ENCODE results near the gene PLEKHA5.

PLEKHA5 gene

GRCh38 chr12:19148860-19149259, 19.3 kb downstream of the PLEKHA5 start:
- Histone ChIP-seq H3K36me3 (ENCODE audit: control insufficient read depth, insufficient read depth, low read length) (peaks cover 51% of the 10 kb centered on the region), H3K4me3 (ENCODE audit: extremely low read depth, insufficient read depth, low read length, poor library complexity, severe bottlenecking) (no peak overlapping the region), H3K9me3 (ENCODE audit: control insufficient read depth, low read length) (no peaks in the 10 kb centered on the region), H3K4me1 (ENCODE audit: control insufficient read depth, insufficient read depth, low read length, poor library complexity, severe bottlenecking) (peaks cover 9% of the 10 kb centered on the region), H3K27ac (ENCODE audit: low read depth, low read length, severe bottlenecking) (no peak overlapping the region)

DNA sequence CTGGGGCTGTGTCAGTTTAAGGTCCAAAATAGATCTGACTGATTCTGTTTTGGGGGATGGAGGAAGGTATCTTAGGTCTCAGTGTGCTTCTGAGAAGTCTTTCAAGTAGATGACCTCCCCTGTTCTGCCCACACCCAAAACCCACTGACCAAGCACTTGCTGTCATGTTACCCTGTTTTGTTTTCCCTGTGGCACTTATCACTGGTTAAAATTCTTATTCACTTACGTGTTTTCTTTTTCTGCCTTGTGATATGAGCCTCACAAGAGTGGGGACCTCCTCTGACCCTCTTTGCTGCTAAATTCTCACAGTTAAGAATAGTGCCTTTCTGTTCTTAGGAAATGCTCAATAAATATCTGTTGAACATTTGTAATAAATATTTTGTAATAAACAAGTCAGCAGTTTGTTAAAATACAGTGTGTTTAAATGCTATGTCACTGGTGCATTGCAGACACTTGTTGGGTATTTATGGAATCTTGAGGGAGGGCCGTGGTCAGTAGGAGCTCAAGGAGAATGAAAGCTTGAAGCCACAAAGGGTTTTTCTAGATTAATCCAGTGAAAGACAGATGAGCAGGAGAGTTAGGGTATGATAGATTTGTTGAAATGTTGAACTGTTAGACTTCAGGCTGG, 20.9 kb downstream of the PLEKHA5 start:
- H3K36me3 ChIP-seq (ENCODE audit: control insufficient read depth, insufficient read depth, low read length): peaks cover 46% of the 10 kb centered on the region
- 86 to 95% methylated on average over 2 of the region's 2 CpGs for WGBS, 2 experiments (ENCODE audit: insufficient coverage in 2 of 2)
- H3K27ac ChIP-seq (ENCODE audit: low read depth, low read length, severe bottlenecking): no peak overlapping the region
- H3K4me3 ChIP-seq (ENCODE audit: extremely low read depth, insufficient read depth, low read length, poor library complexity, severe bottlenecking): no peak overlapping the region
- peaks cover 9% of the 10 kb centered on the region for H3K4me1 ChIP-seq (ENCODE audit: control insufficient read depth, insufficient read depth, low read length, poor library complexity, severe bottlenecking)
- H3K9me3 ChIP-seq (ENCODE audit: control insufficient read depth, low read length): no peaks in the 10 kb centered on the region

- WGBS, 2 experiments (ENCODE audit: insufficient coverage in 2 of 2): 80 to 83% methylated on average over 1 of the region's 1 CpG
- Histone ChIP-seq H3K36me3 (ENCODE audit: control insufficient read depth, insufficient read depth, low read length) (peaks cover 40% of the 10 kb centered on the region), H3K9me3 (ENCODE audit: control insufficient read depth, low read length) (no peaks in the 10 kb centered on the region), H3K4me3 (ENCODE audit: extremely low read depth, insufficient read depth, low read length, poor library complexity, severe bottlenecking) (no peak overlapping the region), H3K27ac (ENCODE audit: low read depth, low read length, severe bottlenecking) (no peak overlapping the region), H3K4me1 (ENCODE audit: control insufficient read depth, insufficient read depth, low read length, poor library complexity, severe bottlenecking) (peaks cover 15% of the 10 kb centered on the region)
These were observed 21.8 kb downstream of the PLEKHA5 start for GRCh38 chr12:19151298-19151697.

DNA sequence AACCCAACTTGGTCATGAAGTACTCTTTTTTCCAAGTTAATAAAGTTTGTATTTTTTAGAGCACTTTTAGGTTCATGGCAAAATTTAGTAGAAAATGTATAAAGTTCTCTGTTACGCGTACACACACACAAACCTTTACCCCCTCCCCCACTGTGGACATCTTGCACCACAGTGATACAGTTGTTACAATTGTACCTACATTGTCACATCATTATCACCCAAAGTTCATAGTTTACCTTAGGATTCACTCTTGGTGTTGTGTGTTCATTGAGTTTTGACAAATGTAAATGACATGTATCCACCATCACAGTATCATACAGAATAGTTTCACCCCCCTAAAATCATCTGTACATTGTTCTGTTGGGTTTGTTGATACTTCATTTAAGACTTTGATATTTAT, 23.9 kb downstream of the PLEKHA5 start:
- WGBS, 2 experiments (ENCODE audit: insufficient coverage in 2 of 2): no CpG with 5 or more reads among the region's 2 CpGs
- Histone ChIP-seq H3K27ac (ENCODE audit: low read depth, low read length, severe bottlenecking) (no peak overlapping the region), H3K36me3 (ENCODE audit: control insufficient read depth, insufficient read depth, low read length) (peaks cover 36% of the 10 kb centered on the region), H3K4me3 (ENCODE audit: extremely low read depth, insufficient read depth, low read length, poor library complexity, severe bottlenecking) (no peak overlapping the region), H3K9me3 (ENCODE audit: control insufficient read depth, low read length) (no peaks in the 10 kb centered on the region), H3K4me1 (ENCODE audit: control insufficient read depth, insufficient read depth, low read length, poor library complexity, severe bottlenecking) (peaks cover 15% of the 10 kb centered on the region)

- H3K36me3 ChIP-seq (ENCODE audit: control insufficient read depth, insufficient read depth, low read length): peaks cover 24% of the 10 kb centered on the region
- H3K4me1 ChIP-seq (ENCODE audit: control insufficient read depth, insufficient read depth, low read length, poor library complexity, severe bottlenecking): peaks cover 15% of the 10 kb centered on the region
- H3K9me3 ChIP-seq (ENCODE audit: control insufficient read depth, low read length): no peaks in the 10 kb centered on the region
- 83% methylated on average over 1 of the region's 2 CpGs; no CpG with 5 or more reads in 1 of the 2 experiments for WGBS, 2 experiments (ENCODE audit: insufficient coverage in 2 of 2)
- H3K27ac ChIP-seq (ENCODE audit: low read depth, low read length, severe bottlenecking): no peak overlapping the region
- H3K4me3 ChIP-seq (ENCODE audit: extremely low read depth, insufficient read depth, low read length, poor library complexity, severe bottlenecking): no peak overlapping the region
These were observed 25.2 kb downstream of the PLEKHA5 start for GRCh38 chr12:19154686-19155085.

GRCh38 chr12:19155981-19156734, 26.6 kb downstream of the PLEKHA5 start:
- Histone ChIP-seq H3K4me1 (ENCODE audit: control insufficient read depth, insufficient read depth, low read length, poor library complexity, severe bottlenecking) (peaks cover 7% of the 10 kb centered on the region), H3K27ac (ENCODE audit: low read depth, low read length, severe bottlenecking) (no peak overlapping the region), H3K36me3 (ENCODE audit: control insufficient read depth, insufficient read depth, low read length) (peaks cover 11% of the 10 kb centered on the region), H3K4me3 (ENCODE audit: extremely low read depth, insufficient read depth, low read length, poor library complexity, severe bottlenecking) (no peak overlapping the region), H3K9me3 (ENCODE audit: control insufficient read depth, low read length) (no peaks in the 10 kb centered on the region)
- 96 to 100% methylated on average over 1 to 3 of the region's 5 CpGs for WGBS, 2 experiments (ENCODE audit: insufficient coverage in 2 of 2)

DNA sequence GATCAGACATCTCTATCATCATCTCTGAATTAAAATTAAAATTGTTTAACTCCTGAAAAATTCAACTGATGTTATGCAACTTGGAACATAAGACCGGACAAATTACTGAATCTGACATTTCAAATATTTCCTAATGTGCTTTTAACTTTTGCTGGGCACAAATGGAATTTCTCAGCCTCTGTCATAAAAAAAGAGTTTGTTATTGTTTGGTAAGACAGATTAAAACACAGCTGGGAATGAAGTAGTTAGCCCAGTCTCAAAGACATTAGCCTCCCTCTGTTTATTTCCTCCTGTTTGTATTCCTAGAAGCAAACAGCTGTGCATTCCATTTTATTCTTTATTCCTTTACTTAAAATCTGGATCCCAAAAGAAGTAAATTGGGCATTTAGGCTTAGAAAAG, 29.4 kb downstream of the PLEKHA5 start:
- WGBS, 2 experiments (ENCODE audit: insufficient coverage in 2 of 2): 63% methylated on average over 1 of the region's 1 CpG; no CpG with 5 or more reads in 1 of the 2 experiments
- Histone ChIP-seq H3K9me3 (ENCODE audit: control insufficient read depth, low read length) (no peaks in the 10 kb centered on the region), H3K4me1 (ENCODE audit: control insufficient read depth, insufficient read depth, low read length, poor library complexity, severe bottlenecking) (peaks cover 6% of the 10 kb centered on the region), H3K36me3 (ENCODE audit: control insufficient read depth, insufficient read depth, low read length) (no peaks in the 10 kb centered on the region), H3K27ac (ENCODE audit: low read depth, low read length, severe bottlenecking) (no peak overlapping the region), H3K4me3 (ENCODE audit: extremely low read depth, insufficient read depth, low read length, poor library complexity, severe bottlenecking) (no peak overlapping the region)

GRCh38 chr12:19161216-19161615, 31.7 kb downstream of the PLEKHA5 start:
- Histone ChIP-seq H3K4me3 (ENCODE audit: extremely low read depth, insufficient read depth, low read length, poor library complexity, severe bottlenecking) (no peak overlapping the region), H3K9me3 (ENCODE audit: control insufficient read depth, low read length) (no peaks in the 10 kb centered on the region), H3K27ac (ENCODE audit: low read depth, low read length, severe bottlenecking) (no peak overlapping the region), H3K4me1 (ENCODE audit: control insufficient read depth, insufficient read depth, low read length, poor library complexity, severe bottlenecking) (no peaks in the 10 kb centered on the region), H3K36me3 (ENCODE audit: control insufficient read depth, insufficient read depth, low read length) (no peaks in the 10 kb centered on the region)
- 94% methylated on average over 3 of the region's 5 CpGs; no CpG with 5 or more reads in 1 of the 2 experiments for WGBS, 2 experiments (ENCODE audit: insufficient coverage in 2 of 2)

GRCh38 chr12:19165451-19165850, 35.9 kb downstream of the PLEKHA5 start:
- Histone ChIP-seq H3K27ac (ENCODE audit: low read depth, low read length, severe bottlenecking) (no peak overlapping the region), H3K4me1 (ENCODE audit: control insufficient read depth, insufficient read depth, low read length, poor library complexity, severe bottlenecking) (no peaks in the 10 kb centered on the region), H3K36me3 (ENCODE audit: control insufficient read depth, insufficient read depth, low read length) (no peaks in the 10 kb centered on the region), H3K4me3 (ENCODE audit: extremely low read depth, insufficient read depth, low read length, poor library complexity, severe bottlenecking) (no peak overlapping the region), H3K9me3 (ENCODE audit: control insufficient read depth, low read length) (no peaks in the 10 kb centered on the region)
- 89% methylated on average over 1 of the region's 2 CpGs; no CpG with 5 or more reads in 1 of the 2 experiments for WGBS, 2 experiments (ENCODE audit: insufficient coverage in 2 of 2)

GRCh38 chr12:19166387-19166786, 36.9 kb downstream of the PLEKHA5 start:
- H3K4me1 ChIP-seq (ENCODE audit: control insufficient read depth, insufficient read depth, low read length, poor library complexity, severe bottlenecking): peaks cover 2% of the 10 kb centered on the region
- no peak overlapping the region for H3K27ac ChIP-seq (ENCODE audit: low read depth, low read length, severe bottlenecking)
- WGBS, 2 experiments (ENCODE audit: insufficient coverage in 2 of 2): 87 to 97% methylated on average over 4 of the region's 5 CpGs
- H3K9me3 ChIP-seq (ENCODE audit: control insufficient read depth, low read length): no peaks in the 10 kb centered on the region
- no peaks in the 10 kb centered on the region for H3K36me3 ChIP-seq (ENCODE audit: control insufficient read depth, insufficient read depth, low read length)
- H3K4me3 ChIP-seq (ENCODE audit: extremely low read depth, insufficient read depth, low read length, poor library complexity, severe bottlenecking): no peak overlapping the region

- H3K9me3 ChIP-seq (ENCODE audit: control insufficient read depth, low read length): no peaks in the 10 kb centered on the region
- WGBS, 2 experiments (ENCODE audit: insufficient coverage in 2 of 2): 80% methylated on average over 1 of the region's 2 CpGs; no CpG with 5 or more reads in 1 of the 2 experiments
- H3K27ac ChIP-seq (ENCODE audit: low read depth, low read length, severe bottlenecking): no peak overlapping the region
- peaks cover 7% of the 10 kb centered on the region for H3K4me1 ChIP-seq (ENCODE audit: control insufficient read depth, insufficient read depth, low read length, poor library complexity, severe bottlenecking)
- no peak overlapping the region for H3K4me3 ChIP-seq (ENCODE audit: extremely low read depth, insufficient read depth, low read length, poor library complexity, severe bottlenecking)
- no peaks in the 10 kb centered on the region for H3K36me3 ChIP-seq (ENCODE audit: control insufficient read depth, insufficient read depth, low read length)
These were observed 37.4 kb downstream of the PLEKHA5 start for GRCh38 chr12:19166956-19167355.

All from mesodermal cell (in vitro differentiated cells).